ENCODE measurements around the gene TRIM8.
"Not testable (repeated sequence)": the region's sequence is repeated elsewhere in the genome, so short reads cannot be mapped to it uniquely, and the experiment has no call there.

The TRIM8 gene

GRCh38 chr10:102670871-102671434 is 26.7 kb downstream of the TRIM8 start:
- peak; percentile 53 for DNase-seq (ENCODE audit: low spot score)

- DNase-seq (ENCODE audit: low spot score): no peak
Observed at GRCh38 chr10:102673236-102673818, 29.0 kb downstream of the TRIM8 start.

- no peak for DNase-seq (ENCODE audit: low spot score)
Observed at GRCh38 chr10:102673819-102674511, 29.7 kb downstream of the TRIM8 start.

- DNase-seq (ENCODE audit: low spot score): no peak
Observed at GRCh38 chr10:102674566-102674965, 30.3 kb downstream of the TRIM8 start.

- no peak for DNase-seq (ENCODE audit: low spot score)
Observed at GRCh38 chr10:102675011-102675665, 30.9 kb downstream of the TRIM8 start.

- DNase-seq (ENCODE audit: low spot score): no peak
Observed at GRCh38 chr10:102675666-102676533, 31.6 kb downstream of the TRIM8 start.

- DNase-seq (ENCODE audit: low spot score): no peak
Observed at GRCh38 chr10:102676534-102677315, 32.4 kb downstream of the TRIM8 start.

- no peak for DNase-seq (ENCODE audit: low spot score)
Observed at GRCh38 chr10:102677331-102678067, 33.2 kb downstream of the TRIM8 start.

- no peak for DNase-seq (ENCODE audit: low spot score)
Observed at GRCh38 chr10:102678068-102678400, 33.8 kb downstream of the TRIM8 start.

GRCh38 chr10:102678842-102679289 is 34.6 kb downstream of the TRIM8 start:
- peak; percentile 66 for DNase-seq (ENCODE audit: low spot score)

- no peak for DNase-seq (ENCODE audit: low spot score)
Observed at GRCh38 chr10:102679596-102679995, 35.3 kb downstream of the TRIM8 start.

- DNase-seq (ENCODE audit: low spot score): no peak
Observed at GRCh38 chr10:102681696-102682095, 37.4 kb downstream of the TRIM8 start.

- DNase-seq (ENCODE audit: low spot score): no peak
Observed at GRCh38 chr10:102682416-102682815, 38.1 kb downstream of the TRIM8 start.

- no peak for DNase-seq (ENCODE audit: low spot score)
Observed at GRCh38 chr10:102682981-102683380, 38.7 kb downstream of the TRIM8 start.

GRCh38 chr10:102683736-102684135 is 39.5 kb downstream of the TRIM8 start:
- no peak for DNase-seq (ENCODE audit: low spot score)

GRCh38 chr10:102691285-102692066 is 47.2 kb downstream of the TRIM8 start:
- no peak for DNase-seq (ENCODE audit: low spot score)

- not testable (repeated sequence) for DNase-seq (ENCODE audit: low spot score)
Observed at GRCh38 chr10:102695401-102695800, 51.1 kb downstream of the TRIM8 start.

- DNase-seq (ENCODE audit: low spot score): no peak
Observed at GRCh38 chr10:102696736-102697135, 52.5 kb downstream of the TRIM8 start.

GRCh38 chr10:102698894-102699293 is 54.6 kb downstream of the TRIM8 start:
- DNase-seq (ENCODE audit: low spot score): no peak

GRCh38 chr10:102701272-102701671 is 57.0 kb downstream of the TRIM8 start:
- DNase-seq (ENCODE audit: low spot score): no peak

Measured in D341Med (cell line).